SK-MEL-5 (cell line): ENCODE results near the gene SLC44A5. TPM values are rescaled to one million over a fixed set of nuclear protein-coding genes. Genes with fewer than 3 reads are reported as not detected.
"Not testable (repeated sequence)": the region's sequence is repeated elsewhere in the genome, so short reads cannot be mapped to it uniquely, and the experiment has no call there.

Experiments used
- DNase-seq: peaks from one replicate; pipeline ENCODE4 v3.0.0-alpha.2; 2016; ENCODE audit warnings: low read depth, low spot score
- in situ Hi-C: cut with HindIII; loops from 2 replicates; pipeline ENCODE4 v1.10.0; 2016; ENCODE audit warnings: low sequenced_read_pairs, high pct_unique_total_duplicates, low pct_unique_long_range_greater_than_20kb
- small RNA-seq, 2 experiments: library from RNA; depleted of rRNA; stranded (forward); fragments of <200 nt; gene quantifications; one replicate each; pipeline ENCODE3, GENCODE V24; 2014
- total RNA-seq: library from RNA; depleted of rRNA; stranded (reverse); fragments of >200 nt; shearing (Covaris generic); gene quantifications from 2 replicates; pipeline ENCODE4 v1.2.3, GENCODE V29; 2014; rRNA removed

Gene SLC44A5
- total RNA-seq, 1 experiment from 2014 or later, result 0.03 TPM

- in situ Hi-C loops, result no loop called here
- peak; percentile 67 for DNase-seq
These were observed 407.3 kb downstream of the SLC44A5 start for GRCh38 chr1:75203415-75204277.

- no peak for DNase-seq
- in situ Hi-C loops, result no loop called here
These were observed 408.2 kb downstream of the SLC44A5 start for GRCh38 chr1:75202751-75203150.

- DNase-seq, result no peak
- in situ Hi-C loops, result no loop called here
These were observed 412.2 kb downstream of the SLC44A5 start for GRCh38 chr1:75198761-75199160.

- DNase-seq, result no peak
- in situ Hi-C loops, result no loop called here
These were observed 412.8 kb downstream of the SLC44A5 start for GRCh38 chr1:75198163-75198562.

- in situ Hi-C loops, result no loop called here
- DNase-seq, result no peak
These were observed 422.0 kb downstream of the SLC44A5 start for GRCh38 chr1:75188892-75189291.

- in situ Hi-C loops, DNase-seq: not testable (repeated sequence)
These were observed 429.5 kb downstream of the SLC44A5 start for GRCh38 chr1:75181214-75181955.

- no peak for DNase-seq
- in situ Hi-C loops, result no loop called here
These were observed 436.7 kb downstream of the SLC44A5 start for GRCh38 chr1:75174031-75174760.

- DNase-seq, result no peak
- in situ Hi-C loops, result no loop called here
These were observed 438.4 kb downstream of the SLC44A5 start for GRCh38 chr1:75172556-75172955.

- no peak for DNase-seq
- in situ Hi-C loops, result no loop called here
These were observed 439.0 kb downstream of the SLC44A5 start for GRCh38 chr1:75171876-75172275.

GRCh38 chr1:75170981-75171380, 439.9 kb downstream of the SLC44A5 start:
- in situ Hi-C loops, result no loop called here
- DNase-seq, result no peak

- in situ Hi-C loops, result no loop called here
- no peak for DNase-seq
These were observed 440.9 kb downstream of the SLC44A5 start for GRCh38 chr1:75170011-75170410.

GRCh38 chr1:75166821-75167220, 444.1 kb downstream of the SLC44A5 start:
- in situ Hi-C loops, result no loop called here
- no peak for DNase-seq

GRCh38 chr1:75165264-75165663, 445.6 kb downstream of the SLC44A5 start:
- no peak for DNase-seq
- in situ Hi-C loops, result no loop called here

- in situ Hi-C loops, result no loop called here
- no peak for DNase-seq
These were observed 451.8 kb downstream of the SLC44A5 start for GRCh38 chr1:75159154-75159553.

Small RNAs within 50 kb of the gene (small RNA-seq; reads per million reads assigned to genes)
- gene RNU6-503P (0 reads per million in 2 experiments), gene RNU6-622P (0 reads per million in 2 experiments)

Other genes with a start within 250 kb of the SLC44A5 start
- 65.8 and 74.9 TPM in 2 replicates for gene ACADM, start 113.6 kb upstream of the SLC44A5 start, total RNA-seq
- 173 and 192 TPM in 2 replicates for gene RABGGTB, start 175.1 kb upstream of the SLC44A5 start, total RNA-seq
- gene MSH4, start 185.8 kb upstream of the SLC44A5 start, total RNA-seq, result 0.08 and 0.16 TPM in 2 replicates